A549 (cell line): ENCODE measurements around the gene LOXL1. TPM values are rescaled to one million over a fixed set of nuclear protein-coding genes. Genes with fewer than 3 reads are reported as not detected.
"Not testable (repeated sequence)": the region's sequence is repeated elsewhere in the genome, so short reads cannot be mapped to it uniquely, and the experiment has no call there.

ENCODE experiments used
- ATAC-seq, 2 experiments: fragments of 200-7000 bp in 1 of 2; fragments of >200 bp in 1 of 2; cut with Nextera tagmentation in 1 of 2; cut with Tn5 transposase in 1 of 2; 3 replicates each; pipeline versions ENCODE4 v1.8.0 to v1.9.1; 2018 to 2020; ENCODE audit warnings: mild to moderate bottlenecking in 1 of 2, moderate library complexity in 1 of 2
- CTCF ChIA-PET: fragments of 300-600 bp; sonication (Branson Sonifier 250); formaldehyde crosslinking; extraction: SDS; loops from one replicate; lab custom pipeline; 2021; ENCODE audit warnings: antibody characterized with exemption, inconsistent platforms; lab: Yijun Ruan, JAX
- POLR2A ChIA-PET: fragments of 350-600 bp; formaldehyde crosslinking; extraction: SDS; loops from one replicate; lab custom pipeline; 2021; ENCODE audit warnings: antibody characterized with exemption, inconsistent platforms; lab: Yijun Ruan, JAX
- DNase-seq, 2 experiments: peaks; one replicate each; pipeline versions ENCODE4 v3.0.0 to v3.0.0-alpha.2; 2011 to 2016; ENCODE audit warnings: low read depth in 1 of 2, low spot score in 1 of 2
- FAIRE-seq: peaks from 2 replicates; lab custom pipeline; 2011; peaks lifted over from hg19 to GRCh38; lab: Jason Lieb, UNC
- H3K27ac ChIP-seq, 2 experiments: fragments of >200 bp; sonication (Bioruptor Twin); formaldehyde crosslinking; 3 replicates each; pipeline ENCODE4 v1.5.1; 2016 to 2017
- H3K4me1 ChIP-seq: fragments of >200 bp; sonication (Bioruptor Twin); formaldehyde crosslinking; 3 replicates; pipeline ENCODE4 v1.6.1; 2016
- H3K4me2 ChIP-seq: fragments of >200 bp; sonication (Bioruptor Twin); formaldehyde crosslinking; 3 replicates; pipeline ENCODE4 v1.6.1; 2016
- H3K4me3 ChIP-seq: fragments of >200 bp; sonication (Bioruptor Twin); formaldehyde crosslinking; 3 replicates; pipeline ENCODE4 v1.5.1; 2016
- H3K9me3 ChIP-seq: fragments of >200 bp; sonication (Bioruptor Twin); formaldehyde crosslinking; 3 replicates; pipeline ENCODE4 v1.6.1; 2016
- ATOH8 ChIP-seq: fragments of 250-450 bp; sonication (Bioruptor Pico); IDR thresholded peaks from 2 replicates; pipeline ENCODE4 v1.5.0; 2020; ENCODE audit warnings: low read depth, mild to moderate bottlenecking, moderate library complexity
- CBX2 ChIP-seq: fragments of 200-600 bp; sonication (generic); IDR thresholded peaks from 2 replicates; pipeline ENCODE4 v1.6.1; 2016; ENCODE audit warnings: low read depth, mild to moderate bottlenecking, borderline replicate concordance
- CTCF ChIP-seq: fragments of >200 bp; sonication (Bioruptor Twin); formaldehyde crosslinking; IDR thresholded peaks from 3 replicates; pipeline ENCODE4 v1.5.1; 2016
- EP300 ChIP-seq, 2 experiments: fragments of >200 bp; sonication (Bioruptor Twin); formaldehyde crosslinking; IDR thresholded peaks; 2 replicates in 1 of 2; 3 replicates in 1 of 2; pipeline ENCODE4 v1.6.1; 2016 to 2017
- ESRRA ChIP-seq: fragments of 150-350 bp; IDR thresholded peaks from 2 replicates; pipeline ENCODE4 v1.6.1; 2014; ENCODE audit warnings: mild to moderate bottlenecking, low read length, borderline replicate concordance
- HDAC2 ChIP-seq: fragments of 200-600 bp; sonication (generic); IDR thresholded peaks from 2 replicates; pipeline ENCODE4 v1.6.1; 2016
- HES2 ChIP-seq: fragments of >200 bp; sonication (Bioruptor Twin); formaldehyde crosslinking; IDR thresholded peaks from 2 replicates; pipeline ENCODE4 v1.6.1; 2016
- HEYL ChIP-seq: fragments of 250-450 bp; sonication (Bioruptor Pico); IDR thresholded peaks from 2 replicates; pipeline ENCODE4 v1.8.0; 2021; ENCODE audit warnings: mild to moderate bottlenecking, moderate library complexity
- HMGXB4 ChIP-seq: fragments of 250-450 bp; sonication (Bioruptor Pico); IDR thresholded peaks from 2 replicates; pipeline ENCODE4 v1.5.0; 2021; ENCODE audit warnings: mild to moderate bottlenecking, moderate library complexity, borderline replicate concordance
- HOXB13 ChIP-seq: fragments of 250-450 bp; sonication (Bioruptor Pico); IDR thresholded peaks from 2 replicates; pipeline ENCODE4 v1.5.0; 2020; ENCODE audit warnings: low read depth, mild to moderate bottlenecking, moderate library complexity
- KDM5A ChIP-seq: fragments of 200-600 bp; sonication (generic); IDR thresholded peaks from 2 replicates; pipeline ENCODE4 v1.6.1; 2016; ENCODE audit warnings: antibody characterized with exemption, mild to moderate bottlenecking
- MAX ChIP-seq: IDR thresholded peaks from 2 replicates; pipeline ENCODE4 v1.6.1; 2012
- NFE2L2 ChIP-seq: fragments of 150-350 bp; conservative IDR thresholded peaks from 2 replicates; pipeline ENCODE4 v1.6.1; 2014; ENCODE audit warnings: low read length
- PHF8 ChIP-seq: fragments of 200-600 bp; sonication (generic); IDR thresholded peaks from 2 replicates; pipeline ENCODE4 v1.6.1; 2016; ENCODE audit warnings: low read depth, mild to moderate bottlenecking, antibody characterized with exemption, moderate library complexity, borderline replicate concordance
- RARB ChIP-seq: fragments of 250-450 bp; sonication (Bioruptor Pico); IDR thresholded peaks from 2 replicates; pipeline ENCODE4 v1.8.0; 2021; ENCODE audit warnings: mild to moderate bottlenecking, moderate library complexity
- RFX5 ChIP-seq: fragments of 450-650 bp; IDR thresholded peaks from 2 replicates; pipeline ENCODE4 v1.7.1; 2014; ENCODE audit warnings: antibody characterized with exemption, mild to moderate bottlenecking, moderate library complexity
- RNF2 ChIP-seq: fragments of 200-600 bp; sonication (generic); IDR thresholded peaks from 2 replicates; pipeline ENCODE4 v1.6.1; 2016; ENCODE audit warnings: low read depth, mild to moderate bottlenecking, antibody characterized with exemption, moderate library complexity, borderline replicate concordance
- SMC3 ChIP-seq: fragments of >200 bp; sonication (Bioruptor Twin); formaldehyde crosslinking; IDR thresholded peaks from 3 replicates; pipeline ENCODE4 v1.6.1; 2018; ENCODE audit warnings: inconsistent platforms
- ZC3H11A ChIP-seq: fragments of 450-650 bp; IDR thresholded peaks from 2 replicates; pipeline ENCODE4 v1.6.1; 2014; ENCODE audit warnings: antibody characterized with exemption, mild to moderate bottlenecking
- WGBS: methylation state at CpG from one replicate; pipeline ENCODE4 v1.1.6; 2017; ENCODE audit errors: missing lambda C conversion rate; 5-methylcytosine and 5-hydroxymethylcytosine counted together
- polyA plus RNA-seq, 4 experiments: library from polyadenylated mRNA; depleted of rRNA in 3 of 4; stranded (reverse); fragments of >200 nt; fragmentation: RNase III in 1 of 4; extraction: RNeasy Plus Mini Kit Qiagen cat#74134 plus additional on column Dnase treatment in 1 of 4; gene quantifications; 2 replicates in 3 of 4; 3 replicates in 1 of 4; pipeline ENCODE4 v1.2.3, GENCODE V29; 2011 to 2017

LOXL1 gene
- polyA plus RNA-seq, 2 of the 4 experiments (the other 2 are of a cell fraction), result 0.62 to 0.65 TPM

GRCh38 chr15:73959801-73960200, 33.5 kb downstream of the LOXL1 start:
- ChIA-PET CTCF (interaction anchor here (0.6 to 2.3 kb wide), 4 partner anchors 9 to 13 kb away, joined by 4 to 10 read pairs (median 4); no protein-coding TSS in a partner anchor), POLR2A (no interaction called here)
- 78% methylated on average over 6 of the region's 6 CpGs for WGBS
- DNase-seq (no peak), FAIRE-seq (no peak), ATAC-seq (no peak)
- Histone ChIP-seq H3K9me3 (no peaks in the 10 kb centered on the region), H3K4me3 (no peak overlapping the region), H3K4me2 (no peak overlapping the region), H3K4me1 (peaks cover 12% of the 10 kb centered on the region)
- TF ChIP-seq PHF8 (no peak), HOXB13 (no peak), SMC3 (no peak), EP300 (IDR thresholded peaks at IDR 0.05) (no peak), KDM5A (no peak), MAX (no peak), RNF2 (no peak), HES2 (no peak), CBX2 (no peak), HMGXB4 (no peak), RARB (no peak), ESRRA (no peak), ZC3H11A (no peak), HEYL (CRISPR knock-in tag) (no peak), HDAC2 (no peak)
- TF ChIP-seq, all 56 proteins: peak for 0
- no peak overlapping the region for H3K27ac ChIP-seq

GRCh38 chr15:73960472-73961070, 34.3 kb downstream of the LOXL1 start:
- FAIRE-seq, DNase-seq, ATAC-seq, H3K4me2 ChIP-seq, H3K4me3 ChIP-seq, H3K27ac ChIP-seq, H3K9me3 ChIP-seq, POLR2A ChIA-PET: not testable (repeated sequence)
- 90% methylated on average over 7 of the region's 7 CpGs for WGBS
- peaks cover 15% of the 10 kb centered on the region for H3K4me1 ChIP-seq
- CTCF ChIA-PET, result interaction anchor here (0.6 to 2.3 kb wide), 3 partner anchors 9 to 12 kb away, joined by 4 to 12 read pairs (median 10); no protein-coding TSS in a partner anchor

GRCh38 chr15:73962433-73962832, 36.2 kb downstream of the LOXL1 start:
- no peak for TF ChIP-seq CTCF
- no peak for TF ChIP-seq NFE2L2
- TF ChIP-seq ATOH8 (CRISPR knock-in tag), result no peak
- no peak for TF ChIP-seq RFX5
- ATAC-seq (no peak), DNase-seq (no peak), FAIRE-seq (no peak)
- Histone ChIP-seq H3K4me1 (peaks cover 3% of the 10 kb centered on the region; the same call in 1 of the 3 replicates), H3K9me3 (no peaks in the 10 kb centered on the region), H3K4me3 (no peak overlapping the region), H3K4me2 (no peak overlapping the region), H3K27ac (no peak overlapping the region)
- 50% methylated on average over 5 of the region's 5 CpGs for WGBS
- CTCF ChIA-PET, result interaction anchor here (2.3 to 6.5 kb wide), 3 partner anchors 10 to 12 kb away, joined by 12 to 64 read pairs (median 20); no protein-coding TSS in a partner anchor
- POLR2A ChIA-PET, result no interaction called here
